IPS-20b (cell line): Measurements from ENCODE around the gene PTPRCAP.

Experiments used
- H3K27ac ChIP-seq: one replicate; pipeline ENCODE4 v1.5.1; 2013; ENCODE audit warnings: low read length
- H3K27me3 ChIP-seq: 2 replicates; pipeline ENCODE4 v1.6.1; 2013; ENCODE audit warnings: mild to moderate bottlenecking, low read length, inconsistent platforms; ENCODE audit not compliant: insufficient read depth
- H3K36me3 ChIP-seq: 2 replicates; pipeline ENCODE4 v1.6.1; 2013; ENCODE audit warnings: low read depth, mild to moderate bottlenecking, inconsistent platforms, low read length, moderate library complexity; ENCODE audit not compliant: insufficient read depth
- H3K4me1 ChIP-seq: 2 replicates; pipeline ENCODE4 v1.6.1; 2013; ENCODE audit warnings: mild to moderate bottlenecking, control low read depth, inconsistent platforms, low read length, moderate library complexity; ENCODE audit not compliant: insufficient read depth
- H3K4me3 ChIP-seq: 2 replicates; pipeline ENCODE4 v1.5.1; 2013; ENCODE audit warnings: mild to moderate bottlenecking, low read length, inconsistent platforms
- H3K9ac ChIP-seq: 2 replicates; pipeline ENCODE4 v1.6.1; 2013; ENCODE audit warnings: low read depth, mild to moderate bottlenecking, inconsistent platforms, low read length, moderate library complexity
- H3K9me3 ChIP-seq: 2 replicates; pipeline ENCODE4 v1.6.1; 2013; ENCODE audit warnings: mild to moderate bottlenecking, low read depth, low read length, inconsistent platforms; ENCODE audit not compliant: insufficient read depth

Gene PTPRCAP

GRCh38 chr11:67449116-67449844, 11.8 kb upstream of the PTPRCAP start:
- Histone ChIP-seq H3K9me3 (no peaks in the 10 kb centered on the region), H3K4me1 (no peaks in the 10 kb centered on the region), H3K9ac (no peak overlapping the region), H3K27ac (no peak overlapping the region), H3K4me3 (no peak overlapping the region), H3K27me3 (no peaks in the 10 kb centered on the region), H3K36me3 (no peaks in the 10 kb centered on the region)

- H3K4me3 ChIP-seq: no peak overlapping the region
- no peaks in the 10 kb centered on the region for H3K36me3 ChIP-seq
- H3K9me3 ChIP-seq: no peaks in the 10 kb centered on the region
- H3K27me3 ChIP-seq: no peaks in the 10 kb centered on the region
- H3K4me1 ChIP-seq: no peaks in the 10 kb centered on the region
- H3K9ac ChIP-seq: no peak overlapping the region
- H3K27ac ChIP-seq: no peak overlapping the region
Measured at GRCh38 chr11:67448220-67448609, 10.7 kb upstream of the PTPRCAP start.

GRCh38 chr11:67445515-67445914, 8.0 kb upstream of the PTPRCAP start:
- peaks cover 5% of the 10 kb centered on the region for H3K36me3 ChIP-seq
- no peak overlapping the region for H3K4me3 ChIP-seq
- no peaks in the 10 kb centered on the region for H3K4me1 ChIP-seq
- no peaks in the 10 kb centered on the region for H3K9me3 ChIP-seq
- no peak overlapping the region for H3K9ac ChIP-seq
- H3K27ac ChIP-seq: no peak overlapping the region
- H3K27me3 ChIP-seq: no peaks in the 10 kb centered on the region

- H3K27me3 ChIP-seq: no peaks in the 10 kb centered on the region
- peak overlapping the region; percentile 83 for H3K4me3 ChIP-seq
- H3K4me1 ChIP-seq: no peaks in the 10 kb centered on the region
- peak overlapping the region; percentile 83 for H3K9ac ChIP-seq
- peak overlapping the region; percentile 62 for H3K27ac ChIP-seq
- H3K9me3 ChIP-seq: no peaks in the 10 kb centered on the region
- peaks cover 13% of the 10 kb centered on the region for H3K36me3 ChIP-seq
Measured at GRCh38 chr11:67442504-67443404, 5.3 kb upstream of the PTPRCAP start.

GRCh38 chr11:67441731-67442351, 4.4 kb upstream of the PTPRCAP start:
- Histone ChIP-seq H3K9ac (no peak overlapping the region), H3K9me3 (no peaks in the 10 kb centered on the region), H3K27ac (no peak overlapping the region), H3K4me3 (no peak overlapping the region), H3K27me3 (no peaks in the 10 kb centered on the region), H3K36me3 (peaks cover 17% of the 10 kb centered on the region), H3K4me1 (no peaks in the 10 kb centered on the region; the same call in 1 of the 2 replicates)

- H3K4me1 ChIP-seq: peaks cover 4% of the 10 kb centered on the region
- peaks cover 17% of the 10 kb centered on the region for H3K36me3 ChIP-seq
- no peak overlapping the region for H3K9ac ChIP-seq
Measured at GRCh38 chr11:67441098-67441563, 3.6 kb upstream of the PTPRCAP start.

GRCh38 chr11:67440229-67441097, 3.0 kb upstream of the PTPRCAP start:
- Histone ChIP-seq H3K4me1 (peaks cover 4% of the 10 kb centered on the region), H3K9me3 (no peaks in the 10 kb centered on the region), H3K4me3 (no peak overlapping the region), H3K27me3 (no peaks in the 10 kb centered on the region), H3K27ac (no peak overlapping the region), H3K9ac (no peak overlapping the region), H3K36me3 (peaks cover 17% of the 10 kb centered on the region)

More at GRCh38 chr11:67441098-67441563, 3.6 kb upstream of the PTPRCAP start:
- no peak overlapping the region for H3K4me3 ChIP-seq
- no peak overlapping the region for H3K27ac ChIP-seq
- H3K27me3 ChIP-seq: no peaks in the 10 kb centered on the region
- H3K9me3 ChIP-seq: no peaks in the 10 kb centered on the region

- Histone ChIP-seq H3K4me1 (peaks cover 4% of the 10 kb centered on the region), H3K4me3 (no peak overlapping the region), H3K9ac (no peak overlapping the region), H3K27me3 (no peaks in the 10 kb centered on the region), H3K27ac (no peak overlapping the region), H3K36me3 (peaks cover 19% of the 10 kb centered on the region), H3K9me3 (no peaks in the 10 kb centered on the region)
Measured at GRCh38 chr11:67439321-67440228, 2.1 kb upstream of the PTPRCAP start.

GRCh38 chr11:67438158-67438902, 848 bp upstream of the PTPRCAP start:
- Histone ChIP-seq H3K27ac (no peak overlapping the region), H3K9me3 (no peaks in the 10 kb centered on the region), H3K27me3 (no peaks in the 10 kb centered on the region), H3K4me3 (no peak overlapping the region), H3K36me3 (peaks cover 31% of the 10 kb centered on the region), H3K9ac (no peak overlapping the region), H3K4me1 (peaks cover 4% of the 10 kb centered on the region)

- peaks cover 34% of the 10 kb centered on the region for H3K36me3 ChIP-seq
- no peaks in the 10 kb centered on the region for H3K27me3 ChIP-seq
- no peak overlapping the region for H3K4me3 ChIP-seq
- H3K4me1 ChIP-seq: peaks cover 4% of the 10 kb centered on the region
- H3K9me3 ChIP-seq: no peaks in the 10 kb centered on the region
- no peak overlapping the region for H3K27ac ChIP-seq
- H3K9ac ChIP-seq: peak overlapping the region; percentile 66; the same call in 1 of the 2 replicates
Measured at GRCh38 chr11:67437809-67438157, 301 bp upstream of the PTPRCAP start.
